HepG2 (cell line): Measurements from ENCODE around the gene NOP14. TPM values are rescaled to one million over a fixed set of nuclear protein-coding genes. Genes with fewer than 3 reads are reported as not detected.

Experiments
- AGO2 ChIP-seq: fragments of 200-400 bp; formaldehyde crosslinking; optimal IDR thresholded peaks from 2 replicates; pipeline ENCODE3; 2017; ENCODE audit warnings: mild to moderate bottlenecking, low read depth, low read length, moderate library complexity
- CBFB ChIP-seq: sonication (generic); formaldehyde crosslinking; IDR thresholded peaks from 2 replicates; pipeline ENCODE4 v1.4.0; 2020; ENCODE audit warnings: missing genetic modification reagents
- CBX5 ChIP-seq: sonication (generic); formaldehyde crosslinking; IDR thresholded peaks from 2 replicates; pipeline ENCODE4 v1.4.0; 2020; ENCODE audit warnings: missing genetic modification reagents, borderline replicate concordance
- ESRRA ChIP-seq: sonication (generic); formaldehyde crosslinking; IDR thresholded peaks from 2 replicates; pipeline ENCODE4 v1.5.1; 2020; ENCODE audit warnings: mild to moderate bottlenecking, low read depth, missing genetic modification reagents
- HMGXB3 ChIP-seq: sonication (generic); formaldehyde crosslinking; IDR thresholded peaks from 2 replicates; pipeline ENCODE4 v1.4.0; 2020; ENCODE audit warnings: missing genetic modification reagents, borderline replicate concordance
- IRF9 ChIP-seq: sonication (generic); formaldehyde crosslinking; IDR thresholded peaks from 2 replicates; pipeline ENCODE4 v1.8.0; 2022; ENCODE audit warnings: missing genetic modification reagents, mild to moderate bottlenecking, borderline replicate concordance
- IRX3 ChIP-seq: sonication (generic); formaldehyde crosslinking; IDR thresholded peaks from 2 replicates; pipeline ENCODE4 v1.8.1; 2023; ENCODE audit warnings: mild to moderate bottlenecking, low read depth, missing genetic modification reagents, borderline replicate concordance
- KAT7 ChIP-seq: IDR thresholded peaks from 2 replicates; pipeline ENCODE4 v1.6.1; 2018; ENCODE audit warnings: borderline replicate concordance, missing compliant biosample characterization
- KLF11 ChIP-seq: IDR thresholded peaks from 2 replicates; pipeline ENCODE4 v1.6.1; 2016; ENCODE audit warnings: missing compliant biosample characterization
- NAIF1 ChIP-seq: sonication (generic); formaldehyde crosslinking; IDR thresholded peaks from 2 replicates; pipeline ENCODE4 v1.5.0; 2020; ENCODE audit warnings: mild to moderate bottlenecking, missing genetic modification reagents, borderline replicate concordance
- NCOA2 ChIP-seq: sonication (generic); formaldehyde crosslinking; IDR thresholded peaks from 2 replicates; pipeline ENCODE4 v1.8.0; 2022; ENCODE audit warnings: inconsistent platforms
- NFIB ChIP-seq: sonication (generic); formaldehyde crosslinking; IDR thresholded peaks from 2 replicates; pipeline ENCODE4 v1.9.0; 2021; ENCODE audit warnings: missing genetic modification reagents, mild to moderate bottlenecking, borderline replicate concordance
- POLR2AphosphoS2 ChIP-seq: IDR thresholded peaks from 2 replicates; pipeline ENCODE4 v1.6.1; 2011; ENCODE audit warnings: low read depth, low read length, improper control_type of control experiment
- REL ChIP-seq: sonication (generic); formaldehyde crosslinking; conservative IDR thresholded peaks from 2 replicates; pipeline ENCODE4 v1.8.0; 2022; ENCODE audit warnings: mild to moderate bottlenecking, missing genetic modification reagents, moderate library complexity
- SALL1 ChIP-seq: sonication (generic); formaldehyde crosslinking; IDR thresholded peaks from 2 replicates; pipeline ENCODE4 v1.8.0; 2022; ENCODE audit warnings: mild to moderate bottlenecking, missing genetic modification reagents
- SMAD3 ChIP-seq: sonication (generic); formaldehyde crosslinking; IDR thresholded peaks from 2 replicates; pipeline ENCODE4 v1.4.0; 2020; ENCODE audit warnings: missing genetic modification reagents
- SP140L ChIP-seq: sonication (generic); formaldehyde crosslinking; IDR thresholded peaks from 2 replicates; pipeline ENCODE4 v1.4.0; 2020; ENCODE audit warnings: missing genetic modification reagents, borderline replicate concordance
- SSRP1 ChIP-seq: IDR thresholded peaks from 2 replicates; pipeline ENCODE4 v1.6.1; 2016; ENCODE audit warnings: control low read depth
- ZNF501 ChIP-seq: sonication (generic); formaldehyde crosslinking; IDR thresholded peaks from 2 replicates; pipeline ENCODE4 v1.5.1; 2020; ENCODE audit warnings: mild to moderate bottlenecking, moderate library complexity, missing genetic modification reagents
- ZNF549 ChIP-seq: sonication (generic); formaldehyde crosslinking; IDR thresholded peaks from 2 replicates; pipeline ENCODE4 v1.5.0; 2020; ENCODE audit warnings: missing genetic modification reagents
- ZNF672 ChIP-seq: sonication (generic); formaldehyde crosslinking; IDR thresholded peaks from 2 replicates; pipeline ENCODE4 v1.8.1; 2022; ENCODE audit warnings: missing genetic modification reagents
- ZNF674 ChIP-seq: sonication (generic); formaldehyde crosslinking; IDR thresholded peaks from 2 replicates; pipeline ENCODE4 v1.5.0; 2020; ENCODE audit warnings: low read depth, mild to moderate bottlenecking, missing genetic modification reagents
- ZNF800 ChIP-seq: sonication (generic); formaldehyde crosslinking; IDR thresholded peaks from 2 replicates; pipeline ENCODE4 v1.4.0; 2020; ENCODE audit warnings: missing genetic modification reagents
- ZSCAN29 ChIP-seq: sonication (generic); formaldehyde crosslinking; conservative IDR thresholded peaks from 2 replicates; pipeline ENCODE4 v1.4.0; 2020; ENCODE audit warnings: mild to moderate bottlenecking, missing genetic modification reagents
- polyA plus RNA-seq, 8 experiments: library from polyadenylated mRNA; depleted of rRNA in 3 of 8; stranded (reverse) in 7 of 8; unstranded in 1 of 8; fragments of >200 nt; fragmentation: Illumina TruSeq in 4 of 8; extraction: Trizol in 4 of 8; gene quantifications; 2 replicates each; pipeline versions ENCODE4 v1.2.1 to v1.2.3, GENCODE V29; 2011 to 2016; ENCODE audit warnings: low read depth in 4 of 8, missing spikeins in 1 of 8, mixed read lengths in 1 of 8; ENCODE audit not compliant: insufficient read depth in 1 of 8
- total RNA-seq, 5 experiments: library from RNA; depleted of rRNA; stranded (reverse); fragments of >200 nt; fragmentation: Illumina TruSeq; extraction: Trizol; gene quantifications; 2 replicates each; pipeline ENCODE4 v1.2.3, GENCODE V29; 2016; ENCODE audit warnings: low read depth in 1 of 5

Gene NOP14
- total and polyA plus RNA-seq, 2 of the 13 experiments (the other 11 are each of a cell fraction or from before 2014, with no cell fraction given), result 6.9 to 47.9 TPM

- peak; percentile 88 for TF ChIP-seq HMGXB3
- peak; percentile 61; the same call in 1 of the 2 replicates for TF ChIP-seq CBFB (CRISPR knock-in tag)
- TF ChIP-seq KAT7 (CRISPR knock-in tag), result no peak
- no peak for TF ChIP-seq ZNF672 (CRISPR knock-in tag)
- peak; percentile 22; the same call in 1 of the 2 replicates for TF ChIP-seq SSRP1 (CRISPR knock-in tag)
- no peak; the same call in 1 of the 2 replicates for TF ChIP-seq CBX5 (CRISPR knock-in tag)
- TF ChIP-seq SP140L (CRISPR knock-in tag), result no peak
- peak; percentile 91 for TF ChIP-seq AGO2
- 0 out of 2 replicates have a peak, but pooled peaks have one; percentile 39 for TF ChIP-seq SMAD3
- peak; percentile 65; the same call in 1 of the 2 replicates for TF ChIP-seq POLR2AphosphoS2
- TF ChIP-seq NCOA2, result peak; percentile 76
- no peak for TF ChIP-seq ZNF674 (CRISPR knock-in tag)
- no peak for TF ChIP-seq REL (CRISPR knock-in tag)
- peak; percentile 65; the same call in 1 of the 2 replicates for TF ChIP-seq ZSCAN29
- peak; percentile 5; the same call in 1 of the 2 replicates for TF ChIP-seq IRX3 (CRISPR knock-in tag)
- TF ChIP-seq ZNF549 (CRISPR knock-in tag), result no peak
- TF ChIP-seq IRF9 (CRISPR knock-in tag), result peak; percentile 80
- TF ChIP-seq SALL1 (CRISPR knock-in tag), result peak; percentile 89
- TF ChIP-seq NAIF1 (CRISPR knock-in tag), result no peak
- TF ChIP-seq ZNF501 (CRISPR knock-in tag), result peak; percentile 85
- no peak for TF ChIP-seq NFIB (CRISPR knock-in tag)
- TF ChIP-seq KLF11, result no peak
- TF ChIP-seq ZNF800 (CRISPR knock-in tag), result peak; percentile 80
- peak; percentile 74 for TF ChIP-seq ESRRA
Measured at GRCh38 chr4:2937146-2937857, 25.9 kb downstream of the NOP14 start (continued).
